ENCODE measurements around the gene NGF. TPM values are rescaled to one million over a fixed set of nuclear protein-coding genes. Genes with fewer than 3 reads are reported as not detected.
"Not testable (repeated sequence)": the region's sequence is repeated elsewhere in the genome, so short reads cannot be mapped to it uniquely, and the experiment has no call there.

NGF gene
- total RNA-seq = 1 to 10 TPM in 3 of 4 donors, not detected in 1; 2.8 to 4.0 (median 3.2) TPM

DNA sequence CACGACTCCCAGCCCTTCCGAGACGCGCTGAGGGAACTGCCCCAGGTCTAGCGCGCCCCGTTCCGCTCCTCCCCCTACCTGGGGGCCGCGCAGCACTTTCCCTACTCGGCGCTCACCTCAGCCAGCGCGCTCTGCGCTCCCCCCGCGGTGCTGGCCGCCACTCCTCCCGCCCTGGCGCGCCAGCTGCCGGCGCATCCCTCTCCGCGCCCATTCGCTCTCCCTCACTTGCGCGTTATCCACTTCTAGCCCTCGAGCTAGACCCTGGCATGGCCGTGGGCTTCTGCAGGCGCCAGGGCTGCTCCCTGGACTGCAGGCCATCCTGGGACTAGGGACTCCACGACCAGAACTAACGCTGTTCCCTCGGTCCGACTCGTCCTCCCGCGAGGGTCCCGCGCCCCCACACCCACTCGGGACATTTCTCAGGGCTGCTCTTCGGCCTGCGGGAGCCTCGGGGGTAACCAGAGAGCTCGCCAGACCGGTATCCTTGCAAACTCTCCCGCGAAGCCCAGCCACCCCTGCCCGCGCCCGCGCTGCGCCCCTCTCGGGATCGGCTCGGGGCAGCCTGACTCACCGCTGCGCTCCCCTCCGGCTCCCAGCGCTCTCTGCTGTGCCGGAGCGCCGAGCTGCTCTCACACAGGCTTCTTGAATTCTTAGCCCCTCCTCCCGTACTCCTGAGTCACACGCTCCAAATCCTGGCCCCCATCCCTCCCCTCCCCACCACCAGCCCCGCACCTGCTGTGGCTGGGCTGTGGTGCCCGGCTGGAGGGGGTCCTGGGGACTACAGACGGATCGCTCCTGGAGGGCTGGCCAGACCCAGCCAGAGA, at the start of gene NGF:
Gene NGF, minus strand, starts transcription at position 617 of the 824 bp plus-strand sequence. CDS start 51,454 bp downstream, outside the sequence.
- Histone ChIP-seq H3K36me3 (no peaks in the 10 kb centered on the region), H3K27ac (peak within 1 kb of the TSS in 2 of 3 donors; percentile 15 to 41), H3K27me3 (no peaks in the 10 kb centered on the region), H3K4me1 (peaks cover 13 to 18% of the 10 kb centered on the region in 2 donors), H3K9me3 (no peaks in the 10 kb centered on the region), H3K4me3 (replicated peaks in 1 of 3) (peak within 1 kb of the TSS in 2 of 3 donors; percentile 17 to 29)
- intact Hi-C loops (cut with DNase I) = no loop called here
- no peak for TF ChIP-seq POLR2A (IDR thresholded peaks at IDR 0.05)
- TF ChIP-seq, protein P1, sequence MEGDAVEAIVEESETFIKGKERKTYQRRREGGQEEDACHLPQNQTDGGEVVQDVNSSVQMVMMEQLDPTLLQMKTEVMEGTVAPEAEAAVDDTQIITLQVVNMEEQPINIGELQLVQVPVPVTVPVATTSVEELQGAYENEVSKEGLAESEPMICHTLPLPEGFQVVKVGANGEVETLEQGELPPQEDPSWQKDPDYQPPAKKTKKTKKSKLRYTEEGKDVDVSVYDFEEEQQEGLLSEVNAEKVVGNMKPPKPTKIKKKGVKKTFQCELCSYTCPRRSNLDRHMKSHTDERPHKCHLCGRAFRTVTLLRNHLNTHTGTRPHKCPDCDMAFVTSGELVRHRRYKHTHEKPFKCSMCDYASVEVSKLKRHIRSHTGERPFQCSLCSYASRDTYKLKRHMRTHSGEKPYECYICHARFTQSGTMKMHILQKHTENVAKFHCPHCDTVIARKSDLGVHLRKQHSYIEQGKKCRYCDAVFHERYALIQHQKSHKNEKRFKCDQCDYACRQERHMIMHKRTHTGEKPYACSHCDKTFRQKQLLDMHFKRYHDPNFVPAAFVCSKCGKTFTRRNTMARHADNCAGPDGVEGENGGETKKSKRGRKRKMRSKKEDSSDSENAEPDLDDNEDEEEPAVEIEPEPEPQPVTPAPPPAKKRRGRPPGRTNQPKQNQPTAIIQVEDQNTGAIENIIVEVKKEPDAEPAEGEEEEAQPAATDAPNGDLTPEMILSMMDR (IDR thresholded peaks at IDR 0.05) = no peak
- WGBS, 2 donors = 1 to 2% methylated on average over 39 to 40 of the region's 69 CpGs
- peak; percentile 13 to 31 for DNase-seq

DNA sequence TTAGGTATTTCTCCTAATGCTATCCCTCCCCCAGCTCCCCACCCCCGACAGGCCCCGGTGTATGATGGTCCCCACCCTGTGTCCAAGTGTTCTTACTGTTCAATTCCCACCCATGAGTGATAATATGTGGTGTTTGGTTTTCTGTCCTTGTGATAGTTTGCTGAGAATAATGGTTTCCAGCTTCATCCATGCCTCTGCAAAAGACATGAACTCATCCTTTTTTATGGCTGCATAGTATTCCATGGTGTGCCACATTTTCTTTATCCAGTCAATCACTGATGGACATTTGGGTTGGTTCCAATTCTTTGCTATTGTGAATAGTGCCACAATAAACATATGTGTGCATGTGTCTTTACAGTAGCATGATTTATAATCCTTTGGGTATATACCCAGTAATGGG, 45.4 kb upstream of the NGF start:
- H3K9me3 ChIP-seq; H3K36me3 ChIP-seq; H3K4me3 ChIP-seq (replicated peaks in 1 of 3); H3K4me1 ChIP-seq; intact Hi-C loops (cut with DNase I); H3K27ac ChIP-seq; DNase-seq; H3K27me3 ChIP-seq: not testable (repeated sequence)
- WGBS, 2 donors = 96 to 98% methylated on average over 2 of the region's 2 CpGs

DNA sequence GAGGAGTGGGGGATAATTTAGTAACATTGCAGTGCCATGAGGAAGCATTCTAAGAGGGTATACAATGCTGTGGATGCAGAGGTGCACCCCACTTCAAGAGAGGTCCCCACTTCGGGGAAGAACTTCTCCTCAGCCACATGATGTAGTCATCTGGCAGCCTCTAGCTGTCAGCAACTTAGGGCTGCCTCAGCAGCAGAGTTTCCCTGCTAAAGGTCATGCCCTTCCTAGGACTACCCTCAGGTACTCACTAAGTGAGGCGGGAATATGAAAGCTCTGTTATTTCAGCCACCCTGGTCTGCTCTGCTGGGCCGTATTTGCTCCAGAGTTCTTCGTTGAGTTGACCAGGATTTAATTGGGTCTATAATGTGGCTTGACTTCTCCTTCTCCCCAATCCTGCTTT, 41.9 kb upstream of the NGF start:
- WGBS, 2 donors = 81% methylated on average over 4 of the region's 4 CpGs
- no peak overlapping the region for H3K4me3 ChIP-seq (replicated peaks in 1 of 3)
- DNase-seq = no peak

DNA sequence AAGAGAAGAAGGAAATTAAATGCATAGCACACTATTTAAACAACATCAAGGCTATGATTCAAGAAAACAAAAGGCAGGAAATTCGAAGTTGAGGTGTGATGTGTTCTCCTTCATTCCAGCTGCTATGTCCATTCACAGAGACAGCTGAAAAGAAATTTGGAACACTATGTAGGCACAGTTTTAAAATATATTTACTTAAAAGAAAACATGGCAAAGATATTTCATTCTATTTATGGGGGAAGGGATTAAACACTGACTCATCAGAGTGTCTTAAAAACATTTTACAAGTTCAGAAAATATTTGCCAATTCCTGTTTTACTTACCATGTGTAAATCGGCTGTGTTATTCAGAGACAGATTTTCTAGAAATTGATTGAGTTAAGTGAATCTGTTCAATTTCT, 39.4 kb upstream of the NGF start:
- no peaks in the 10 kb centered on the region for H3K36me3 ChIP-seq
- intact Hi-C loops (cut with DNase I) = no loop called here
- 68 to 70% methylated on average over 2 of the region's 2 CpGs for WGBS, 2 donors
- no peaks in the 10 kb centered on the region for H3K27me3 ChIP-seq
- no peaks in the 10 kb centered on the region for H3K4me1 ChIP-seq
- no peak for TF ChIP-seq POLR2A (IDR thresholded peaks at IDR 0.05)
- TF ChIP-seq, protein P1 (IDR thresholded peaks at IDR 0.05) = no peak
- no peak overlapping the region for H3K27ac ChIP-seq
- DNase-seq = no peak
- no peak overlapping the region for H3K4me3 ChIP-seq (replicated peaks in 1 of 3)
- H3K9me3 ChIP-seq = no peaks in the 10 kb centered on the region

More for the DNA sequence above, 41.9 kb upstream of the NGF start:
- Histone ChIP-seq H3K9me3 (no peaks in the 10 kb centered on the region), H3K27me3 (no peaks in the 10 kb centered on the region), H3K4me1 (no peaks in the 10 kb centered on the region), H3K27ac (no peak overlapping the region), H3K36me3 (no peaks in the 10 kb centered on the region)
- TF ChIP-seq, protein P1 (IDR thresholded peaks at IDR 0.05) = no peak
- TF ChIP-seq POLR2A (IDR thresholded peaks at IDR 0.05) = no peak
- intact Hi-C loops (cut with DNase I) = no loop called here

DNA sequence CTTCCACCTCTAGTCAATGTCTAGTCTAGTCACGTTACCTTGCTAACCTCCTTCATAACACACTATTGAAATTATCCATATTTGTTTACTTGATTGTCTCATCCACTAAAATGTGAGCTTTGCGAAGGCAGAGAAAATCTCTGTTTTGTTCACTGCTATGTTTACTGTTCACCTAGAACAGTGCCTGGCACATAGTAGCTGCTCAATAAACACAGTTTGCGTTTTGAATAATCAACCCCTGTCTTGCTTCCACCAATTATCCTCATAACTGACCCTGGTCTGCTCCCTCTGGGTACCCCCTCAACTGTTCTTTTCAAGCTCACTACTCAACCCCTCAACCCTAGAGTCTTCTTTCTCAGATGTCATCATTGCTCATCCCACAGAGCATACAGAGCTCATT, 36.5 kb upstream of the NGF start:
- intact Hi-C loops (cut with DNase I) = no loop called here
- H3K4me3 ChIP-seq (replicated peaks in 1 of 3) = no peak overlapping the region
- H3K4me1 ChIP-seq = no peaks in the 10 kb centered on the region
- WGBS, 2 donors = 97 to 99% methylated on average over 3 of the region's 3 CpGs
- no peaks in the 10 kb centered on the region for H3K36me3 ChIP-seq
- TF ChIP-seq POLR2A (IDR thresholded peaks at IDR 0.05) = no peak
- TF ChIP-seq, protein P1 (IDR thresholded peaks at IDR 0.05) = no peak
- H3K27ac ChIP-seq = no peak overlapping the region
- DNase-seq = no peak
- H3K9me3 ChIP-seq = no peaks in the 10 kb centered on the region
- H3K27me3 ChIP-seq = no peaks in the 10 kb centered on the region

Measured in thyroid gland (tissue), 4 donors.